ENCODE measurements around the gene ERAS. TPM values are rescaled to one million over a fixed set of nuclear protein-coding genes. Genes with fewer than 3 reads are reported as not detected.

The ERAS gene
- total and polyA plus RNA-seq, 8 donors: 0.11 to 0.49 TPM; not detected in 6

- DNase-seq: no peak
Measured at GRCh38 chrX:48786341-48786800, 39.9 kb upstream of the ERAS start, which contains the start of gene GATA1. Gene GATA1, plus strand, starts transcription at chrX:48786590. Its CDS starts 4,520 bp downstream, at chrX:48791110.

GRCh38 chrX:48786825-48787504, 39.3 kb upstream of the ERAS start:
- Histone ChIP-seq H3K27me3 (peaks cover 0 to 7% (median 0%) of the 10 kb centered on the region in 4 donors), H3K27ac (no peak overlapping the region), H3K4me3 (no peak overlapping the region), H3K9me3 (no peaks in the 10 kb centered on the region), H3K4me1 (no peaks in the 10 kb centered on the region), H3K36me3 (no peaks in the 10 kb centered on the region)
- TF ChIP-seq CTCF (IDR thresholded peaks at IDR 0.05): no peak
- ATAC-seq (no peak), DNase-seq (no peak), FAIRE-seq (no peak)
- WGBS, 2 donors: 51 to 60% methylated on average over 6 of the region's 6 CpGs
- intact Hi-C loops (cut with DNase I): no loop called here

More at GRCh38 chrX:48786341-48786800, 39.9 kb upstream of the ERAS start, which contains the start of gene GATA1:
- no peak for FAIRE-seq
- no peaks in the 10 kb centered on the region for H3K4me1 ChIP-seq
- no peak for TF ChIP-seq CTCF (IDR thresholded peaks at IDR 0.05)
- WGBS, 2 donors: 57 to 66% methylated on average over 7 of the region's 7 CpGs
- H3K36me3 ChIP-seq: no peaks in the 10 kb centered on the region
- H3K4me3 ChIP-seq: no peak within 1 kb of the TSS
- H3K9me3 ChIP-seq: no peaks in the 10 kb centered on the region
- intact Hi-C loops (cut with DNase I): no loop called here
- no peak for ATAC-seq
- no peak within 1 kb of the TSS for H3K27ac ChIP-seq
- peaks cover 0 to 7% (median 0%) of the 10 kb centered on the region in 4 donors for H3K27me3 ChIP-seq

- Histone ChIP-seq H3K4me3 (no peak overlapping the region), H3K4me1 (no peaks in the 10 kb centered on the region), H3K27me3 (peaks cover 0 to 7% (median 0%) of the 10 kb centered on the region in 4 donors), H3K27ac (no peak overlapping the region), H3K9me3 (no peaks in the 10 kb centered on the region), H3K36me3 (no peaks in the 10 kb centered on the region)
- WGBS, 2 donors: 35 to 41% methylated on average over 17 of the region's 17 CpGs
- DNase-seq (no peak), ATAC-seq (no peak), FAIRE-seq (no peak)
- TF ChIP-seq CTCF (IDR thresholded peaks at IDR 0.05): no peak
- intact Hi-C loops (cut with DNase I): no loop called here
Measured at GRCh38 chrX:48787505-48788443, 38.5 kb upstream of the ERAS start.

GRCh38 chrX:48789366-48790220, 36.7 kb upstream of the ERAS start:
- H3K27ac ChIP-seq: no peak overlapping the region
- H3K9me3 ChIP-seq: no peaks in the 10 kb centered on the region
- FAIRE-seq (no peak), DNase-seq (peak in 1 of 6 donors; percentile 21), ATAC-seq (no peak)
- intact Hi-C loops (cut with DNase I): no loop called here
- peaks cover 0 to 7% (median 0%) of the 10 kb centered on the region in 4 donors for H3K27me3 ChIP-seq
- no peak overlapping the region for H3K4me3 ChIP-seq
- no peak for TF ChIP-seq CTCF (IDR thresholded peaks at IDR 0.05)
- no peaks in the 10 kb centered on the region for H3K36me3 ChIP-seq
- H3K4me1 ChIP-seq: no peaks in the 10 kb centered on the region
- WGBS, 2 donors: 44 to 66% methylated on average over 7 of the region's 7 CpGs
